Non-pigmented ciliary epithelial cell (primary cell): ENCODE data around the gene EFNB3.

Experiments
- DNase-seq: peaks from one replicate; pipeline ENCODE4 v3.0.0-alpha.2; 2010; ENCODE audit warnings: low read depth

The EFNB3 gene

GRCh38 chr17:7704601-7705268 is at the start of gene EFNB3:
EFNB3 (plus strand) TSS chr17:7705202; CDS start chr17:7705599, 397 bp downstream.
- DNase-seq: no peak

- DNase-seq: no peak
Observed at GRCh38 chr17:7655541-7655840, 49.5 kb upstream of the EFNB3 start.

- DNase-seq: no peak
Observed at GRCh38 chr17:7656958-7657609, 47.9 kb upstream of the EFNB3 start.

- DNase-seq: no peak
Observed at GRCh38 chr17:7667656-7668406, 37.2 kb upstream of the EFNB3 start.

- DNase-seq: no peak
Observed at GRCh38 chr17:7668482-7668881, 36.5 kb upstream of the EFNB3 start.

GRCh38 chr17:7673239-7673638 is 31.8 kb upstream of the EFNB3 start:
- no peak for DNase-seq

GRCh38 chr17:7674934-7675333 is 30.1 kb upstream of the EFNB3 start:
- no peak for DNase-seq

GRCh38 chr17:7676533-7676932 is 28.5 kb upstream of the EFNB3 start:
- DNase-seq: no peak

- no peak for DNase-seq
Observed at GRCh38 chr17:7677388-7678067, 27.5 kb upstream of the EFNB3 start.

GRCh38 chr17:7684851-7685532 is 20.0 kb upstream of the EFNB3 start:
- DNase-seq: no peak

- DNase-seq: peak; percentile 68
Observed at GRCh38 chr17:7685533-7686221, 19.3 kb upstream of the EFNB3 start.

GRCh38 chr17:7686222-7687071 is 18.6 kb upstream of the EFNB3 start:
- DNase-seq: no peak

GRCh38 chr17:7687072-7687907 is 17.7 kb upstream of the EFNB3 start, which contains the start of gene TP53:
TP53 (minus strand) TSS chr17:7687490; CDS start chr17:7676594, 10,896 bp downstream.
- peak; percentile 69 for DNase-seq

- peak; percentile 97 for DNase-seq
Observed at GRCh38 chr17:7687908-7688807, 16.8 kb upstream of the EFNB3 start, which contains the start of gene WRAP53. WRAP53 (plus strand) TSS chr17:7688477; CDS start chr17:7688649, 172 bp downstream.

- no peak for DNase-seq
Observed at GRCh38 chr17:7688808-7689316, 16.1 kb upstream of the EFNB3 start.

- no peak for DNase-seq
Observed at GRCh38 chr17:7695586-7695985, 9.4 kb upstream of the EFNB3 start.

GRCh38 chr17:7697828-7698588 is 7.0 kb upstream of the EFNB3 start:
- DNase-seq: no peak
